Measurements from ENCODE around the gene TMCO2. TPM values are rescaled to one million over a fixed set of nuclear protein-coding genes. Genes with fewer than 3 reads are reported as not detected.
A peak's percentile ranks its signal among the peaks of the same experiment; 100 is the strongest.

Gene TMCO2
- total RNA-seq, 1 experiment from 2014 or later = not detected

- DNase-seq (ENCODE audit: low read depth in 1 of 2, low spot score in 2 of 2) = no peak
- Histone ChIP-seq H3K27me3 (replicated peaks) (no peaks in the 10 kb centered on the region), H3K4me1 (replicated peaks) (peaks cover 65% of the 10 kb centered on the region), H3K36me3 (peaks cover 15% of the 10 kb centered on the region; the same call in 1 of the 2 replicates), H3K9me3 (replicated peaks) (no peaks in the 10 kb centered on the region), H3K27ac (no peak overlapping the region), H3K4me3 (no peak overlapping the region)
Observed at GRCh38 chr1:40244138-40244744, 3.5 kb upstream of the TMCO2 start.

GRCh38 chr1:40245686-40246085 lies 2.1 kb upstream of the TMCO2 start:
- no peak overlapping the region for H3K4me3 ChIP-seq
- no peak for DNase-seq (ENCODE audit: low read depth in 1 of 2, low spot score in 2 of 2)
- H3K36me3 ChIP-seq = peaks cover under 1% of the 10 kb centered on the region; the same call in 1 of the 2 replicates
- H3K9me3 ChIP-seq (replicated peaks) = no peaks in the 10 kb centered on the region
- H3K27me3 ChIP-seq (replicated peaks) = no peaks in the 10 kb centered on the region
- H3K27ac ChIP-seq = peak overlapping the region; percentile 1; the same call in 1 of the 2 replicates
- peaks cover 65% of the 10 kb centered on the region for H3K4me1 ChIP-seq (replicated peaks)

GRCh38 chr1:40248412-40248811 lies 675 bp downstream of the TMCO2 start:
- Histone ChIP-seq H3K27me3 (replicated peaks) (no peaks in the 10 kb centered on the region), H3K4me3 (no peak overlapping the region), H3K36me3 (no peaks in the 10 kb centered on the region), H3K4me1 (replicated peaks) (peaks cover 40% of the 10 kb centered on the region), H3K27ac (peak overlapping the region; percentile 5; the same call in 1 of the 2 replicates), H3K9me3 (replicated peaks) (no peaks in the 10 kb centered on the region)
- no peak for DNase-seq (ENCODE audit: low read depth in 1 of 2, low spot score in 2 of 2)

GRCh38 chr1:40251456-40251855 lies 3.7 kb downstream of the TMCO2 start:
- Histone ChIP-seq H3K9me3 (replicated peaks) (no peaks in the 10 kb centered on the region), H3K4me3 (no peak overlapping the region), H3K4me1 (replicated peaks) (peaks cover 16% of the 10 kb centered on the region), H3K27ac (no peak overlapping the region), H3K27me3 (replicated peaks) (no peaks in the 10 kb centered on the region), H3K36me3 (no peaks in the 10 kb centered on the region; the same call in 1 of the 2 replicates)
- DNase-seq (ENCODE audit: low read depth in 1 of 2, low spot score in 2 of 2) = no peak

GRCh38 chr1:40252601-40253000 lies 4.9 kb downstream of the TMCO2 start:
- peaks cover 18% of the 10 kb centered on the region for H3K4me1 ChIP-seq (replicated peaks)
- H3K27me3 ChIP-seq (replicated peaks) = no peaks in the 10 kb centered on the region
- H3K27ac ChIP-seq = no peak overlapping the region
- DNase-seq (ENCODE audit: low read depth in 1 of 2, low spot score in 2 of 2) = no peak
- H3K36me3 ChIP-seq = peaks cover 2% of the 10 kb centered on the region; the same call in 1 of the 2 replicates
- no peak overlapping the region for H3K4me3 ChIP-seq
- H3K9me3 ChIP-seq (replicated peaks) = no peaks in the 10 kb centered on the region

DNA sequence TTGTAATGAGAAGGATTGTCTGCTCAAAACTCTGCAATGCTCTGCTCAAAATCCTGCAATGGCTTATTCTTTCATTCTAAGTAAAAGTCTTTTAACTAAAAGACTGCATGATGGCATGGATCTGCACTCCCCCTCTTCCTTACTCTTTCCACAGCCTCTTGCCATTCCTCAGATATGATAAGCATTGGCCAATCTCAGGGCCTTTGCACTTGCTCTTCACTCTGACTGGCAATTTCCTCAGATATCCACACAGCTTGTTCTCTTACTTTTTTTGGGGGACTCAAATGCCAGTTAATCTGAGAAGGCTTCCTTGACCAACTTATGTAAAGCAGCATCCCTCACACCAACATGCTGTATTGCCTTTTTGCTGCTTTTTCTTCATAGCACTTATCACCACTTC lies 7.5 kb downstream of the TMCO2 start:
- no peak overlapping the region for H3K4me3 ChIP-seq
- DNase-seq (ENCODE audit: low read depth in 1 of 2, low spot score in 2 of 2) = no peak
- peaks cover 4% of the 10 kb centered on the region; the same call in 1 of the 2 replicates for H3K4me1 ChIP-seq (replicated peaks)
- H3K27ac ChIP-seq = no peak overlapping the region
- H3K9me3 ChIP-seq (replicated peaks) = no peaks in the 10 kb centered on the region
- H3K36me3 ChIP-seq = peaks cover 17% of the 10 kb centered on the region
- no peaks in the 10 kb centered on the region for H3K27me3 ChIP-seq (replicated peaks)

DNA sequence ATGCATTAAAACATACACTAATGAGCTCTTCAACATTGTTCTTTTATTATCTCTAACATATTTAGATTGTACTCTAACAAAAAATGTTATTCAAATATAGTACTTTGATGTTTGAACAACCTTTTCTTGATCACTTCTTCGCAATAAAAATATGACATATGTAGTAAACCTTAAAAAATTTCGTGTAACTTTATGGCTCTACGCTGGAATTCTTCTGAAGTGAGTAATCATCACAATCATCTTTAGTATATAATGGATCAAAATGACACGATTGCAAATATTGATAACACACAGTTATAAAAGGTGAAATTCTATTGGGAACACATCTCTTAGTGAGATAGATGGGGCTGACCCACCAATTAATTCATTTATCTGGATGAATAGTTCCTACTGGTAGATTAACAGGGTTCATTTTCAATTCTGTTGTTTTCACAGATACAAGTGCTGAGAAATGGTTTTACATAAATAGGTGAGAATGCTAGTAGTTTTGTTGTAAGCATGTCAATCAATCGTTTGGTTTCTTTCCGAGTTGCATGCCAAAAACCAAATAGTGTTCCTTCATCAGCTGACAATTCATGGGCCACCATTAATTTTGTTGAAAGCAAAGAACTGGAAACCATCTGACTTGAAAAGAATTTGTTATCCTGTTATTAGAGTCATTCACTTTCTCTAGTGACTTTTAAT lies 8.8 kb downstream of the TMCO2 start:
- DNase-seq (ENCODE audit: low read depth in 1 of 2, low spot score in 2 of 2) = no peak
- Histone ChIP-seq H3K27ac (peak overlapping the region; percentile 91), H3K9me3 (replicated peaks) (no peaks in the 10 kb centered on the region), H3K36me3 (peaks cover 30% of the 10 kb centered on the region), H3K27me3 (replicated peaks) (no peaks in the 10 kb centered on the region), H3K4me3 (peak overlapping the region; percentile 71), H3K4me1 (replicated peaks) (peaks cover 4% of the 10 kb centered on the region; the same call in 1 of the 2 replicates)

- Histone ChIP-seq H3K4me3 (peak overlapping the region; percentile 71), H3K9me3 (replicated peaks) (no peaks in the 10 kb centered on the region), H3K27ac (peak overlapping the region; percentile 91), H3K36me3 (peaks cover 37% of the 10 kb centered on the region), H3K27me3 (replicated peaks) (no peaks in the 10 kb centered on the region), H3K4me1 (replicated peaks) (peaks cover 4% of the 10 kb centered on the region; the same call in 1 of the 2 replicates)
- DNase-seq (ENCODE audit: low read depth in 1 of 2, low spot score in 2 of 2) = no peak
Observed at GRCh38 chr1:40257313-40257687, 9.6 kb downstream of the TMCO2 start.

- no peaks in the 10 kb centered on the region for H3K27me3 ChIP-seq (replicated peaks)
- peak within 1 kb of the TSS; percentile 91 for H3K27ac ChIP-seq
- DNase-seq (ENCODE audit: low read depth in 1 of 2, low spot score in 2 of 2) = peak; percentile 98
- H3K4me3 ChIP-seq = peak within 1 kb of the TSS; percentile 71
- H3K9me3 ChIP-seq (replicated peaks) = no peaks in the 10 kb centered on the region
- H3K36me3 ChIP-seq = peaks cover 43% of the 10 kb centered on the region
- peaks cover 4% of the 10 kb centered on the region; the same call in 1 of the 2 replicates for H3K4me1 ChIP-seq (replicated peaks)
Observed at GRCh38 chr1:40257688-40258444, 10.1 kb downstream of the TMCO2 start, which contains the start of gene ZMPSTE24. Gene ZMPSTE24, plus strand, starts transcription at chr1:40258236. Its CDS starts 36 bp downstream, at chr1:40258272.

GRCh38 chr1:40258445-40258769 lies 10.7 kb downstream of the TMCO2 start:
- Histone ChIP-seq H3K27me3 (replicated peaks) (no peaks in the 10 kb centered on the region), H3K4me3 (peak overlapping the region; percentile 71), H3K9me3 (replicated peaks) (no peaks in the 10 kb centered on the region), H3K4me1 (replicated peaks) (peaks cover 4% of the 10 kb centered on the region; the same call in 1 of the 2 replicates), H3K36me3 (peaks cover 48% of the 10 kb centered on the region), H3K27ac (peak overlapping the region; percentile 45)
- DNase-seq (ENCODE audit: low read depth in 1 of 2, low spot score in 2 of 2) = no peak

DNA sequence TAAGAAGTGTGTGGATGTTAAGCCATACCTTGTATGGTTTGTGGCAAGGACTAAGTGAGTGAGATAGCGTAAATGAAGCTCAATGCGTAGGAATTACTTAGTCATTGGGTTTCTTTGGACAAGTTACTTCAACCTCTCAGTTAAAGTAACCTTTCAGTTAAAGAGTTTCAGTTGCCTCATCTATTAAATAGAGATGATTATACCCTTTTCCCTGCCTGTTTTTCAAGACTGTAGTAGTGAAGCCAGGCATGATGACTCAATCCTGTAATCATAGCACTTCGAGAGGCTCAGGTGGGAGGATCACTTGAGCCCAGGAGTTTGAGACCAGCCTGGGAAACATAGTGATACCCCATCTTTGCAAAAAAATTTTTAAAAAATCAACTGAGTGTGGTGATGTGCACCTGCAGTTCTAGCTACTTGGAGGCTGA lies 16.6 kb downstream of the TMCO2 start:
- H3K27me3 ChIP-seq (replicated peaks) = no peaks in the 10 kb centered on the region
- H3K27ac ChIP-seq = no peak overlapping the region
- no peaks in the 10 kb centered on the region for H3K9me3 ChIP-seq (replicated peaks)
- H3K36me3 ChIP-seq = peaks cover 90% of the 10 kb centered on the region
- DNase-seq (ENCODE audit: low read depth in 1 of 2, low spot score in 2 of 2) = no peak
- H3K4me3 ChIP-seq = no peak overlapping the region
- H3K4me1 ChIP-seq (replicated peaks) = no peaks in the 10 kb centered on the region

GRCh38 chr1:40265298-40265697 lies 17.6 kb downstream of the TMCO2 start:
- Histone ChIP-seq H3K27ac (no peak overlapping the region), H3K4me3 (no peak overlapping the region), H3K4me1 (replicated peaks) (no peaks in the 10 kb centered on the region), H3K36me3 (peaks cover 93% of the 10 kb centered on the region), H3K9me3 (replicated peaks) (no peaks in the 10 kb centered on the region), H3K27me3 (replicated peaks) (no peaks in the 10 kb centered on the region)
- DNase-seq (ENCODE audit: low read depth in 1 of 2, low spot score in 2 of 2) = no peak

DNA sequence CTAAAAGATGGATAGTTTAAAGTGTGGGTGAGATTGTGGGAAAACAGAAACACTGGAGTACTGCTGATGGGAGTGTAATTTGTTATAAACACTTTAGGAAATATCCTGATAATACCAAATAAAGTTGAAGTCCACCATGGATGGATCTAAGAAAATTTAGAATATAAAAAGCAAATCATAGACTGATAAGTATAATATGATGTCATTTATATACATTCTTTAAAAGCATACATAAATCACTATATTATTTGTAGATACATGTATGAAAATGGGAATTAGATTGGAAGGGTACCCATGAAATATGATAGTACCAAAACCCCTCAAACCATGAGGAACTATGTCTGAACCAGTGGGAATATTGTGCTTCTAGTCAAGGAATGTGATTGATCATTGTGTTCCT lies 18.2 kb downstream of the TMCO2 start:
- peaks cover 93% of the 10 kb centered on the region for H3K36me3 ChIP-seq
- H3K9me3 ChIP-seq (replicated peaks) = no peaks in the 10 kb centered on the region
- H3K27ac ChIP-seq = no peak overlapping the region
- H3K27me3 ChIP-seq (replicated peaks) = no peaks in the 10 kb centered on the region
- no peaks in the 10 kb centered on the region for H3K4me1 ChIP-seq (replicated peaks)
- H3K4me3 ChIP-seq = no peak overlapping the region
- no peak for DNase-seq (ENCODE audit: low read depth in 1 of 2, low spot score in 2 of 2)

All from SJSA1 (cell line).